ENCODE results near the gene KCNIP2.

Gene KCNIP2

DNA sequence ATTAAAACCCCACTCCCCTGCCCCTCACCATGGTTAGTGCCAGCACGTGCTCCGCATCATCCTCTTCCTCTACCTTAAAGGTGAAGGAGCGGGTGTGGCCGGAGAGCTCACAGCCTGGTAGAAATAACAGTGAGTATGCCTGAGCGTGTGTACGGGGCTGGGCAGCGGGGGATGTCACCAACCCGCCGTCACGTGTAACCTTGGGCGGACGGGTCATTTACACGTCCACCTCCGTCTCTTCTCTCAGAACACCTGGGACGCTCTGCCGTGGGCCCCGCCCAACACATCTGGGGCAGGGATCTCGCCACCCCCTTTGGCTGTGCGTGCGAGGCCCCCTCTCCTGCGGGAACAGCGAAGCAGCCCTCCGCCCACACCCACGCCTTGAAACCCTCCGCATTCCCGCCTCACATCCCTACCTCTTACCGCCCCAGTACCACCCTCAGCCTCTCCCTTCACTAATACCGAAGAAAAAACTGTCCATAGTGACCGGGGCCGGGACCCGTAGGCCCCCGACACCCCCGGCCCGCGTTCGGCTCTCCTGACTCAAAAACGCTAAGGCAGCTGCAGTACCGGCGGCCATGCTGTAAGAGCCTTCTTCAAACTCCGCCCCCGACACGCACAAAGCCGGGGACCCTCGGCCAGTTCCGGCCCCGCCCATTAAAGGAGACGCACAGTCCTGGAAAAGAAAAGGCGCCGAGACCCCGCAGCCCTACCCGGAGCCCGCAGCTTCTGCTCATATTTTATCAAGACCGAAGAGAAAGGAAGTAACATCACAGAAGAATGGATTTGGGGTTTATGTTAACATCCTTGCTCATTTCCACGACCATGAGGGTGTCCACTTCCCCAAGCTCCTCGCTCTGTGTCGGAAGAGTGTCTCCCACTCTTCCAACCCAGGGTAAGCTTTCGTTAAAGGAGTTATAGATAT, 60.5 kb downstream of the KCNIP2 start, which contains the start of gene NPM3:
NPM3 (minus strand) TSS at position 636 of the 925 bp plus-strand sequence; CDS start at position 580, 56 bp downstream.
- DNase-seq (ENCODE audit: low spot score) = peak; percentile 82

DNA sequence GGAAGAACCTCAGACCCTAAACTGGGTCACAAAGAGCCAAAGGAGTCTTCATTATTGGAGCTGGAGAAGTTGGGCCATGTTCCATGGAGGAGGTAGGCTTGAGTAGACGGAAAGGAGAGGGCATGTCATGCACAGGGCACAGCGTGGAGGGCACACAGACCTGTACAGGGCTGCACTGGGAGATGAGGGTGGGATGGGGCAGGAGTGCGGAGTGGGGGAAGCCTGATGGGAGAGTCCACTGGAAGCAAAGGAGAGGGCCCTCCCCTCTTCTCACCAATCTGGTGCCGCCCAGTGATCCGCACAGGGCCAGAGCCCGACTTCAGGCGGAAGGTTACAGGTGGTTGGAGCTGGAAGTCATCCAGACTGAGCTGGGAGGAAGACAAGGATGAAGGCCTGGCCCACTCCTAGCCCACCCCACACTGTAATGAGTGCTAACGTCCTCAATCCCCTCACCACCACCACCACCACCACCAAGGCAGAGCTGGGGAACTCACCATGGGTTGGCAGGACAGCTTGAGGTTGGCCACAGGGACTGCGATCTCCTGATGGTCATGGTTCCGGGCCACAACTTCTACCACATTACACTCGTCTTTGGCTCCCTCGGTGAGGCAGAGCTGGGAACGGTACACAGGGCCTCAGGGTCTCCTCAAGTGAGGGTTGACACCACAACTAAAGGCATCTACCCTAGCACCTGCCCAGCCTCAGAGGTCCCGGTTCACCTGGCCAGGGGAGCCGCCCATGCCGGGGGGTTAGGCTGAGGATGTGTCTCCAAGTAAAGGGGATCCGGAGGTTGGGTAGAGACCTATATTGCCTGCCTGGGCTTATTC, 61.4 kb downstream of the KCNIP2 start:
- no peak for DNase-seq (ENCODE audit: low spot score)

DNA sequence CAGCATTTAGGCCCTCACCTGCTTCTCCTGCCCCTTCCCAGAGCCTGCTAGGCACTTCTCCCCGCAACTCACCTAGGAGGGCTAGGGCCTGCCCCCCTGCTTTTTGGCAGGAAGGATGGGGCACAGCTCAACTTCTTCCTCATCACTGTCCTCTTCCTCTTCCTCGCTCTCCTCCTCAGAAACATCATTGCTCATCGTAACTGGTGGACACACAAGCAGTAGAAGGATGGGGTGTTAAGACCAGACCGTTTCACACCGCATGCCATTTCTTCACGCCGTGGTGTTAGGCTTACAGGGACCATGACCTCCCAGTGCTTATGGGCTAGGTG, 62.0 kb downstream of the KCNIP2 start:
- DNase-seq (ENCODE audit: low spot score) = no peak

DNA sequence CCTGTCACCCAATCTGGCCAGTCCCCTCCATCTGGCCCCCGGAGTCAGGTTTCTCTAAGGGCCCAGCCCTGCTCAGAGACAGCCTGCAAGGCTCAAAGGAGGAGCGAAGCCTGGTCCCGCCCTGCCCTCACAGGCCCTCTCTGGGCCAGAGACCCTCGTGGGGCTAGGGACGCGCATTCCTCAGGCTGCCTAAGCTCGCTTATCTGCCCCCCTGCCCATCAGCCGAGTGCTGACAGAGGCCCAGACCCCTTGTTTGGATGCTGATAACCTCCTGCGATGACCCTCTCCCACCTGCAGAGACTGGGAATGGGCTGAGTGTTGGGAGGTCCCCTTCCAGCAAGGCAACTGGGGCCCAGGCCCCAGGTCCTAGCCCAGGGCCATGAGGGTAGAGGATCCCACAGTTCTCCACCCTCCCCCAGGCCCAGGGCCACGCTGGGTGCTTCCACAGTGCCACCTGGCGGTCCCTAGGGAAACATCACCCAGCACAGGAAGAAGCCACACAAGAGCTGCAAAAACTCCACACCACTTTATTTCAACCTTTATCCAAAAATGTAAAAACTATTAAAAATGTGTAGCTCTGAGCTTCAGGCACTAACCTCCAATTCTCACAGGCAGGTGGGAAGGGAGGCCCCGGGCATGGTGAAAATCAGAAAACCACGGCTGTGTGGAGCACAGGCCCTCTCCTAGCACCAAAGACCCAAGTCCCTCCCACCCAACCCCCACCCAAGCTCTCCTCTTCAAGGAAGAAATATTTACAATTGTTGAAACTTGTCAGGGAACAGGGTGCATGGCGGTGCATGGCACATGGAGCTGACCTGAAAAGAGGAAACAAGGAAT, 62.6 kb downstream of the KCNIP2 start:
- DNase-seq (ENCODE audit: low spot score) = peak; percentile 72

DNA sequence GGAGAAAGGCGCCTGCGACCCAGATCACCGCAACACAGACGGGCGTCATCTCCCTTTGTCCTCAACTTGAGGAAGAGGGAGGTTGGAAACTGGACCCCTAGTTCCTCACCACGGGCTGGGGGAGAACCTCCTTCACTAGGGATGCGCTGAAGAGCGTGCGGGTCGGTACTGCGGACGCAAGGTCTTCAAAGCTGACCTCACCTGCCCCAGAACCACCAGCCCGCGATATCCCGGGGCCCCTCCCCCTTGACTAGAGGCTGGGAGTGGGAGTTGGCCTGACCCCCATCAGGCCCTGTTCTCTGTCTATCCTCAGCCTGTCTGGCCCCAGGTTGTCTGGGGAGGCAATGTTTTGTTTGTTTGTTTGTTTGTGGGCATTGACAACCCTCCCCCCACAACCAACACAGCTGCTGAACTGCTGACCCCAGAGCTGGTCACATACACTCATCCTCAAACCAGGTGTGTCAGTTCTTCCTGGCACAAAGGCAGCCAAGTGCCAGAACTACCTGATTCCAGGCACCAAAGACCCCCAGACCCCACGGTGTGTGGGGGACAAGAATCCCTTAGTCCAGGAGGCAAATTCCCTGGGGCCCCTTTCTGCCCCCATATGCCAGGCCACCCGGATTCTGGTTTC, 63.3 kb downstream of the KCNIP2 start:
- DNase-seq (ENCODE audit: low spot score) = no peak

DNA sequence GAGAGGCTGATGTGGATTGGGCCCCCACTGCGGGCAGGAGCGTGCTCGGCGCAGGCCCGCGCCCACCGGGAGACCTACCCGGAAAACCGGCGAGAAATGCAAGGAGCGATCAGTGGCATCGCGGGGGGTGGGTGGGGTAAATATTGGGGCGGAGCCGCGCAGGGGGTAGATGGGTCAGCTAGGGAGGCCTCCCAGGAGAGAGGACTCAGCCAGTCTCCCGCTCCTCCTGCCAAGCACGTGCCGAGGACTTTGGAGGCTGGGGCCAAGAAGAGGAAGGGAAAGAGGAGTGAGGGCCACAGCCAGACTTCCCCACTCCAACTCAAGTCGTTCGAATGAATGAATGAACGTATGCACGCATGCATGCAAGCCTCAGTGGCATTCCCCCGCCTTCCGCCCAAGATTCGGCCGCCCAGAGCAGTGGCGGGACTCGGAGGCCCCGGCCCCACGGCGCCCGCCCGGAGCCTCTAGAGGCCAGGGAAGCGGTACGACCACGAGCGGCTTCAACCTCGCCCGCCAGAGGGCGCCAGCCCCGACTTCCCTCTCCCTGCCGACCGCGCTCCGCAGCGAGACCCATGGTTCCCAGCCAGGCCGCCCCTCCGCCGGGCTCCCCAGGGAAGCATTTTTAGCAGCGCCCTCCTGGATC, 63.9 kb downstream of the KCNIP2 start:
- DNase-seq (ENCODE audit: low spot score) = peak; percentile 68

DNA sequence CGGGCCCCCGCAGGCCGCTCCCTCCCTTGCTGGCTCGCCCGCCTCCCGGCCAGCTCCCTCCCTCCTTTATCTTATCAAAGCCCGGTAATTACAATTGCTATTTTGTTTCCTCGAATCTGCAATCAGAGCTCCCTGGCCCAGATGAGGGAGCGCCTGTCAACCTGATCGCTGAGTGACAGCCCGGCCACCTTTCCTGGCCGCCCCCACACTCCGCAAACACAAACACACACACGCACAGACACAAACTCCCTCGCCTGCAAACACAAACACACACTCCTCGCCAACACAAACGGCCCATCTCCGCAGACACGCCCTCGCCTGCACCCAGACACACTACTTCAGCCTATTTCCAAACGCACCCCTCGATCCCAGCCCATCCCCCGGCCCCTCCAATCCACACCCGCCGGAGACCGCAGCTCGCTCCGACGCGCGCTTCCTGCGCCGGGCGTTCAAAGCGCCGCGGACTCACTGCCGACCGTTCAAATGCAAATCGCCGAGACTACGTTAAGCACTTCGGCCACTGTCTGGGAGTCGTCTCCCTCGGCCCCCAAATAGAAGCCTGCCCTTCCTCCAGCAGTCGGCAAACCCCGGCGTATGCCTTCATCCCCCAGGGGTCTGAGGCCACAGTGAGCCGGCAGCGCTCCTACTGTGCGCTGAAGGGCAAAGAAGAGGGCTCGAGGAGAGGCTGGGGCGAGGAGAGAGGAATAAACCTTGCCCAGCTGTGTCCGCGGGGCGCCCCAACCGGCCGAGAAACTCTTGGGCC, 64.6 kb downstream of the KCNIP2 start:
- DNase-seq (ENCODE audit: low spot score) = no peak

DNA sequence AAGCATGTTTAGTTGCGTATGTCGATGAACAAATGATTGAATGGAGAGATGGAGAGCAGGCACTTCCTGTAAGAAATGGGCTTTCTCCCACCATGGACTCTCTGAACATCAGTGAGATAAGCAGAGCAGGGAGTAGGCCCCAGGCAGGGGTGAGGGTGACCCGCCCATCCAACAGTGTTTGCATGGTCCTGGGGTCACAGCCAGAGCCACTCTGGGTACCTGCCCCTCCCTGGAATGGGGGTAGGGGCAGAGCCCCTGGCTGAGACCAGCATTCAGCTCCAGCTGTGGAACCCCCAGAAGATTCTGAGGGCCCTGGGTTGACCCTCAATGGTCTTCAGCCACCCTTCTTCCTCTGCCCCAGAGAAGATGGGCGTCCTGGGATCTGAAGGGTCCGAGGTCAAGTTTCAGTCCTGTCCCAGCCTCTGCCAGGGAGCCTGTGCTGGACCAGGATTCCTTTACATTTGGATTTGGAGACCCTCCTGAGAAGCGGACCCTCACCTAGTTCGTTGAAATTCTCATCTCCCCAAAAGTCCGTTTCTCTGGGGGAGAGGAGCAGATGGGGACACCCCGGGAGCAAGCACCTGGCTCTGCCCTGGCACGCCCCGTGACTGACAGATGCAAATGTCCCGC, 65.3 kb downstream of the KCNIP2 start:
- DNase-seq (ENCODE audit: low spot score) = no peak

DNA sequence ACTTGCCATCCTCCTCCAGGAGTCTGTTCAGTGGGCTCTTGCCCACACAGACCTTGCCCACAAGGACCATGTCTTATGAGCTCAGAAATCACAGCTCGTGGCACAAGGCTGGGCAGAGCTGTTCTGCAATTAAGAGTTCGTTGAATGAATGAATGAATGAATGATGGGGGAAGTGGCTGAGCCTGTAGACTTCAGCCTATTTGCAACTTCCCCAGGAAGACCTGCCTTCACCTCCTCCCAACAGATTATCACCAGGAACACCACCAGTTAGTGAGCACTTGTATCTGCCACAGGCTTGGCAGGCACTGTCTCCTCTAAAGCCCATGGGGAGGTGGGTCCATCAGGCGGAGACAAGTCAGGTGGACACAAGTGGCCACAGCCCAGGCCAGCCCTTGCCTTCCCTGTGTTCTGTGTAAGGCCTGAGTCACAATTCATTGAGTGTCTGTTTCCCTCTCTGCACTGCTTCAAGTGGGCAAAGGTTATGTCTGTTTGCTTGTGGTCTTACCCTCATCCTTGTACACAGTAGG, 65.9 kb downstream of the KCNIP2 start:
- no peak for DNase-seq (ENCODE audit: low spot score)

DNA sequence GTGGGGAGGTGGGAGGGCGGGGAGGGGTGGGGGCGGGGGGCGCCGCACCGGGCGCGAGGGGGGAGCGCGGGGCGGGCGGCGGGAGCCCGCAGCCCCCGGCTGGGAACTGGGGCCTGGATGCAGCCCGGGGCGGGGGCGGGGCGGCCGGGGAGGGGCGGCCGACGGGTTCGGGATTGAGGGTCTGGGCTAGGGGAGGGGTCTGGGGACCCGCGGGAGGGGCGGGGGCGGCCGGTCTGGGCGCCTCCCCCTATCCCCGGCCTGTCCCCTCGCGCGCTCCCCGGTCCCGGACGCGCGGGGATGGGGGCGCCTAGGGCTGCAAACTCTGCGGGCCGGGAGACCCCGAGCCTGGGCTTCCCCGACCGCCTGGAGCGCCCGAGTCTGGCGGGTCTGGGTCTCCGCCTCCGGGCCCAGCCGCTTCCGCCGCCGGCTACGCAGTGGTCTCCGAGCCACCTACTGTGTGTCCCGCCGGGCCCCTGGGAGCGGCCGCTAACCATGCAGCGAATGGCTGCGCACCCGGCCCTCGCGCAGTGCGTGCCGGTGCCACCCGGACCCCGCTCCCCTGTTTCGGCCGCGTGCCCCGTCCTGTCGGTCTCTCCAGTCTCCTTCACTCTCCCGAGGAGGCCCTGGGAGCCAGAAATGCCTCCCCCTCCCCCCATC, 67.3 kb downstream of the KCNIP2 start:
- no peak for DNase-seq (ENCODE audit: low spot score)
